ENCODE results near the gene WDR20. TPM values are rescaled to one million over a fixed set of nuclear protein-coding genes. Genes with fewer than 3 reads are reported as not detected.
"Not testable (repeated sequence)": the region's sequence is repeated elsewhere in the genome, so short reads cannot be mapped to it uniquely, and the experiment has no call there.

Gene WDR20
- total RNA-seq, 1 experiment from 2014 or later = 25.6 TPM

GRCh38 chr14:102171173-102172020 lies 31.7 kb downstream of the WDR20 start:
- ChIA-PET CTCF (interaction anchor here (0.6 kb wide), 2 partner anchors 60 to 1455 kb away, joined by 3 to 4 read pairs; no protein-coding TSS in a partner anchor), POLR2A (no interaction called here)
- no peaks in the 10 kb centered on the region for H3K9me3 Mint-ChIP-seq
- peaks cover 4% of the 10 kb centered on the region; the same call in 1 of the 2 replicates for H3K36me3 Mint-ChIP-seq
- no peak for DNase-seq (ENCODE audit: low spot score)
- TF ChIP-seq NFYB (CRISPR knock-in tag; conservative IDR thresholded peaks at IDR 0.05; ENCODE audit: low read depth) (no peak), PREB (CRISPR knock-in tag; IDR thresholded peaks at IDR 0.05; ENCODE audit: borderline replicate concordance) (no peak), SMAD4 (CRISPR knock-in tag; IDR thresholded peaks at IDR 0.05) (no peak), ZBTB21 (CRISPR knock-in tag; IDR thresholded peaks at IDR 0.05; ENCODE audit: borderline replicate concordance) (no peak)
- peaks cover 17% of the 10 kb centered on the region for H3K4me1 Mint-ChIP-seq
- no peak overlapping the region for H3K4me3 Mint-ChIP-seq
- H3K27me3 Mint-ChIP-seq (ENCODE audit: low read depth) = no peaks in the 10 kb centered on the region
- no peak for ATAC-seq
- H3K27ac Mint-ChIP-seq = peak overlapping the region; percentile 95

GRCh38 chr14:102172021-102172272 lies 32.2 kb downstream of the WDR20 start:
- H3K36me3 Mint-ChIP-seq; H3K4me3 Mint-ChIP-seq; POLR2A ChIA-PET; CTCF ChIA-PET; H3K27me3 Mint-ChIP-seq (ENCODE audit: low read depth); DNase-seq (ENCODE audit: low spot score); ATAC-seq; H3K9me3 Mint-ChIP-seq: not testable (repeated sequence)
- Mint-ChIP-seq H3K27ac (peak overlapping the region; percentile 95), H3K4me1 (peaks cover 19% of the 10 kb centered on the region)

- POLR2A ChIA-PET; H3K36me3 Mint-ChIP-seq; CTCF ChIA-PET; H3K9me3 Mint-ChIP-seq; ATAC-seq; H3K4me3 Mint-ChIP-seq; H3K27me3 Mint-ChIP-seq (ENCODE audit: low read depth); H3K27ac Mint-ChIP-seq; DNase-seq (ENCODE audit: low spot score): not testable (repeated sequence)
- H3K4me1 Mint-ChIP-seq = peaks cover 21% of the 10 kb centered on the region
These were observed 33.0 kb downstream of the WDR20 start for GRCh38 chr14:102172721-102173120.

GRCh38 chr14:102177161-102177560 lies 37.5 kb downstream of the WDR20 start:
- H3K27me3 Mint-ChIP-seq (ENCODE audit: low read depth) = no peaks in the 10 kb centered on the region
- H3K4me3 Mint-ChIP-seq = no peak overlapping the region
- CTCF ChIA-PET = no interaction called here
- POLR2A ChIA-PET = no interaction called here
- TF ChIP-seq NFE2L1 (CRISPR knock-in tag; IDR thresholded peaks at IDR 0.05) (no peak), ZNF423 (CRISPR knock-in tag; IDR thresholded peaks at IDR 0.05) (no peak), MXD4 (CRISPR knock-in tag; IDR thresholded peaks at IDR 0.05; ENCODE audit: borderline replicate concordance) (no peak)
- H3K27ac Mint-ChIP-seq = no peak overlapping the region
- no peaks in the 10 kb centered on the region for H3K9me3 Mint-ChIP-seq
- peaks cover 21% of the 10 kb centered on the region for H3K4me1 Mint-ChIP-seq
- no peak for ATAC-seq
- H3K36me3 Mint-ChIP-seq = 0 out of 2 replicates have a peak, but pooled peaks cover under 1% of the 10 kb centered on the region
- no peak for DNase-seq (ENCODE audit: low spot score)

- H3K27me3 Mint-ChIP-seq (ENCODE audit: low read depth) = no peaks in the 10 kb centered on the region
- peaks cover 27% of the 10 kb centered on the region for H3K4me1 Mint-ChIP-seq
- TF ChIP-seq NR1H2 (CRISPR knock-in tag; IDR thresholded peaks at IDR 0.05) = no peak
- TF ChIP-seq ATF2 (CRISPR knock-in tag; IDR thresholded peaks at IDR 0.05; ENCODE audit: borderline replicate concordance, low read depth) = no peak
- no peak for TF ChIP-seq ETV6 (CRISPR knock-in tag; IDR thresholded peaks at IDR 0.05)
- TF ChIP-seq ATF3 (CRISPR knock-in tag; conservative IDR thresholded peaks at IDR 0.05) = no peak
- TF ChIP-seq ZNF263 (CRISPR knock-in tag; IDR thresholded peaks at IDR 0.05; ENCODE audit: low read depth) = no peak
- TF ChIP-seq ZNF396 (CRISPR knock-in tag; IDR thresholded peaks at IDR 0.05; ENCODE audit: borderline replicate concordance) = no peak
- no peak for TF ChIP-seq ZNF232 (CRISPR knock-in tag; IDR thresholded peaks at IDR 0.05)
- TF ChIP-seq KAT7 (CRISPR knock-in tag; IDR thresholded peaks at IDR 0.05; ENCODE audit: borderline replicate concordance) = no peak
- TF ChIP-seq NR2C2 (CRISPR knock-in tag; IDR thresholded peaks at IDR 0.05) = no peak
- no peak for TF ChIP-seq CDX4 (CRISPR knock-in tag; IDR thresholded peaks at IDR 0.05; ENCODE audit: borderline replicate concordance)
- no peak for TF ChIP-seq ZNF416 (CRISPR knock-in tag; IDR thresholded peaks at IDR 0.05)
- TF ChIP-seq PRRX2 (CRISPR knock-in tag; IDR thresholded peaks at IDR 0.05) = no peak
- TF ChIP-seq ZMAT4 (CRISPR knock-in tag; IDR thresholded peaks at IDR 0.05) = no peak
- no peaks in the 10 kb centered on the region for H3K9me3 Mint-ChIP-seq
- ChIA-PET CTCF (no interaction called here), POLR2A (no interaction called here)
- 0 out of 2 replicates have a peak overlapping the region, but pooled peaks have one; percentile 51 for H3K27ac Mint-ChIP-seq
- H3K36me3 Mint-ChIP-seq = no peaks in the 10 kb centered on the region
- H3K4me3 Mint-ChIP-seq = no peak overlapping the region
- ATAC-seq (no peak), DNase-seq (ENCODE audit: low spot score) (no peak)
These were observed 39.1 kb downstream of the WDR20 start for GRCh38 chr14:102178806-102179205.

Measured in WTC11 (cell line).